G401.6 (cell line): ENCODE data around the gene FAM107B.
"Not testable (repeated sequence)": the region's sequence is repeated elsewhere in the genome, so short reads cannot be mapped to it uniquely, and the experiment has no call there.

ENCODE experiments used
- FAIRE-seq: peaks from 2 replicates; lab custom pipeline; 2012; peaks lifted over from hg19 to GRCh38; lab: Jason Lieb, UNC

Gene FAM107B

DNA sequence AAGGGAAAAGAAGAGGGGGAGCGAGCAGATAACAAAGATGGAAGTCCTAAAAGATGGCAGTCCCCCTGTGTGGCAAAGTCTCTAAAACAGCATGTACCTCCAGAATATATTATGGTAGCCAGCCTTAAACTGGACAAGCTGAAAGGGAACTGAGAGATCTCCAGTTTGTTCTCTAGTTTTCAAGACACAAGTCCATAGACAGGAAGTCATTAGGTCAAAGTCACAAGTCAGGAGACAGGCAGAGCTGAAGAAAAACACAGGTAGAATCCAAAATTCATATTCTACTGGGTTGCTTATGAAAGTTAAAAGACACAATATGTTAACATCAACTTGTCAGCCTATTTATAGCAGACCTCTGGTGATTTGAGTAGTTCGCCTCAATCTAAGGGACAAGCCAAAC lies 38.7 kb downstream of the FAM107B start:
- FAIRE-seq: no peak

DNA sequence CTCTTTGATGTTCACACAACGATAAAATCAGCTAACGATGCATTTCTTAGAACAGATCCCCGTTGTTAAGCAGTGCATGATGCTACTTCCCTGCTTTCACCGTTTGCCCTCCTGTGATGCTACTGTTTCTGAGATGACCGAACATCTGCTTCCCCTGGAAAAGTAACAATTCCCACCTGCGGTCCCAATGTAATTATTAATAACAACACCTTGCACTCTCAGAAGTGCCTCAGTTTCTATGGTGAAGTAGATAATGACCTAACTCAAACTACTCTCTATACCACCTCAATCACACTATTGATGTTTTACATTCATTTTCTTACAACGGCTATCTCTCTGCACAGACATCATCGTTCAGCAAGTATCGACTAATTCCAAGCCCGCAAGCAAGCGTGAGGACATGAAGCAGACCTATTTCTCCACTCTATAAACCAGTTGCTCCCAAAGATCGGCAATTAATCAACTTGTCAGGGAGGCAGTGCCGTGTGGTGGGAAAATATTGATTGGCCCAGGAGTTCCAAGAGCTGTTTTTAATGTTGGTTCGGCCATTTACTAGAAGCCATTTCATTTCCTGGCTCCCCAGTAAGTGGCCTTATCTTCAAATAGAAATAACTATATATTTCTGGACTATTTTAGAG lies 42.7 kb downstream of the FAM107B start:
- FAIRE-seq: no peak

DNA sequence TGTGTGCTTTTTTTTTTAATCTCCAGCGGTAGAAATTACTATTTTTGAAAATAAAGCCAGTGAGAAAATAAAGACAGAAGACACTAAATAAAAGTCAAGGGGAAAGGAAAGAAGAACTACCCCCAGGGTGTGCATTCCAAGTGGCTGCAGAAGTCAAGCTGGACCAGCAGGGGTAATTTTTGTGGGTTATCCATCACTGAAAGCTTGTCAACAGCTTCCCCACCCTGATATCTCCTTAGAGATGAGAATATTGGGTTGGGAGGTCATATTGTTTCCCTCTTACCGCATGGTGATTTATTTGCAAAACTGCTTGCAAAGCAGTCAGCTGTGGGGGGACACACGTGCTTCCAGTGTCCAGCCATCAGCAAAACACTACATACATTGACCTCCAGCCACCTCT lies 46.4 kb downstream of the FAM107B start:
- no peak for FAIRE-seq

DNA sequence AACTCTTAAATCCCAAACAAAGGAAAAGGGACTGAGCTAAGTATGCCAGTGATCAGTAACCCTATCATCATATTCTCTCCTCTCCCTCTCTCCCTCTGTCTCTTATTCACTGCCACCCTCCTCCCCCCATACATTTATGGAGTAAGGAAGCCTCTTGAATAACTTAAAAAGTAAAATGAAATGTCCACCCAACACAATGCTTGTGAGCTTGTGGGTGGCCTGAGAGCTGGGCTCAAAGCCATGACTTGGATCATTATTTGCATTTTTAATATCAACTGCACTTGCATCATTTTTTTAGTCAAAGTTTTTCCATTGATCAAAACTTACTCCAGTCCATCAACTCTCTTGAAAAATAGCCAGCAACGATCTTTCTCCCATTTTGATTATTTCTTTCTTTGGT lies 46.8 kb downstream of the FAM107B start:
- no peak for FAIRE-seq

DNA sequence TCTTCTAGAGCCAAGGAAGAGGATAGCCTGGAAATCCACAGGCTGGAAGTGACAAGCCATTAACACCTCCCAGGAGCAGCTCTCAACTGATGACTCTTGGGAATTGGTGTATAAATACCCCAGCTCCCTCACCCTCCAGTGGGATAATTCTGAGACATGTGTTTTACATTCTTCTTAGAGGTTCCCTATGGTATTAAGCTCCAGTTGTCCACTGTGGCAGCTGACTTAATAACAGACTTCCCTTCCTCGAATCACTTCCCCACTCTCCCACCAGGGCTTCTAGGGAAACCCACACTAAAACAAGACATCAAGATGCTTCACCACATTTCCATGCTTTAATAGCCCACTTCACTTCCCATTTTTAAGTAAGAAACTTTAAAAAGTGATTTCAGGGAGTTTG lies 47.2 kb downstream of the FAM107B start:
- no peak for FAIRE-seq

DNA sequence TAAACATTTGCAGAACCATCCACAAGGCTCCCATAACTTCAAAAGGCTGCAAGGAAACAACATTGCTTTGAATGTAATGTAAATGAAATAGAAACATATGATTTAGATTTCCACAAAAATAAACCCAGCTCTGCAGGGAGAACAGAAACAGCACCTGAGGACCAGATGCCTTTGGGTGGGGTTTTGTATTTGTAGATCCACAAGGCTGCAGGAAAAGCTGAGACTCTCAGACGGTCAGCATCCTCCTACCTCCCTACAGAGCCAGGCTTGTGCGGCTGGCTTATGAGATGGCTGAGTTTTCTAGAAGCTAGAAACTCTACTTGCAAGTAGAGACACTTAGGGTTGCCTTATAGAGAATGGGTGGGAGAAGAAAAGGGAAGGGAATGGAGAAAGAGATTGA lies 49.8 kb downstream of the FAM107B start:
- no peak for FAIRE-seq

DNA sequence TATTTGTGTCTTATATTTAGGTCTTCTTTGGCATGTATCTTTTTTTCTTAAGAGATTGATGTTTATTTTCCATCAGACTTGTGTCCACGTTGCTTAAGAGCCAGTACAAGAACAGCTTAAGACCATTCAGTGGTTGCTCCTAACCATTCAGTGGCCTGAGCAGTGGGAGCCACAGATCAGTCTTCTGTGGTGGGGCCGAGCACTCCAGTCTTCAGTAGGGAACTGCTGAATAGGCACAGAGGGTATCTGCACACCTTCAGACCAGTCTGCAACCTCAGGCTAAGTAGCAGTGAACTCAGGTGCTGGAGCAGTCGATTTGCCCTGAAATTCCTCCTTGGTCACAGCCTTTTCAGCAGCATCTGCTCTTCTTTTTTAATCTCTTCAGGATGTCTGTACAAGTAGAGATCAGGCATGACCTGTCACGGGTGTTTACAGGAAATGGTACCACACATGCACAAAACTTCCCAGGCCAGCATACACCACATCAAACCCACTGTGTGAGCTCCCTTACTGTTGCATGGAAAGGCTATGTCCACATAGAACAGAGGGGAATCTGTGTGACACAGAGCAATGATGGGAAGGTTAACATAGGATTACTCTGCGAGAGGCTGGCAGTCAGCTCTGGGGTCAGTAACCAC lies 51.5 kb downstream of the FAM107B start:
- no peak for FAIRE-seq

DNA sequence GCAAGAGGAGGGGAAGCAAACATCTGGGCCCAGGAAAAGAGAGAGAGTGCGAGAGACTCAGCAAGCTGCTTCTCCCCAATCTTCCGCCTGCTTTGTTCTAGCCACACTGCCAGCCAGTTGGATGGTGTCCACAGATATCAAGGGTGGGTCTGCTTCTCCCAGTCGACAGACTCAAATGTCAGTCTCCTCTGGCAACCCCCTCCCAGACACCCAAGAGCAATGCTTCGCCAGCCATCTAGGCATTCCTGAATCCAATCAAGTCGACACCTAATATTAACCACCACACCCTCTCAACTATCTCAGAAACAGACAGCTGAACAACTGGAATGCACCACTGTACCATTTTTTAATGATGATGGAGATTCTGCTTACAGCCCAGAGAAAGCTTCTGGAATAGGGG lies 57.1 kb downstream of the FAM107B start:
- FAIRE-seq: no peak

DNA sequence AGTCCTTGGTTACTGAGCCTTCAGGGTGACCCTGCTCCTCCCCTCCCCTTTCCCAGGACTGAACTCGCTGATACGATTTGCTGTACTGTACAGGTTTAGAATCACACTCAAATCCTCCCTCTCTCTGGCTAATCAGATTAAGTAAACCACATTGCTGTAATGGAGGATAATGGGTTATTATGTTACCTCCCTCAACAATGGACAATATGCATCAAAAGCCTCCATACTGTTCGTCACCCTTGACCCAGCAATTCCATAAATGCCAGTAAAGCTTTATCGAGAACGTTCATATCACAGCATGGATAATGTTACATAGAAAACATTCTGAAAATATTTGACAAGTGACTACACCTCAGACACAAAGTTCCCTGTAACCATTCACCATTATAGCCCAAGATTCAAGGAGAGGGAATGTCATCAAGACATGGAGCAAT lies 61.7 kb downstream of the FAM107B start:
- no peak for FAIRE-seq

DNA sequence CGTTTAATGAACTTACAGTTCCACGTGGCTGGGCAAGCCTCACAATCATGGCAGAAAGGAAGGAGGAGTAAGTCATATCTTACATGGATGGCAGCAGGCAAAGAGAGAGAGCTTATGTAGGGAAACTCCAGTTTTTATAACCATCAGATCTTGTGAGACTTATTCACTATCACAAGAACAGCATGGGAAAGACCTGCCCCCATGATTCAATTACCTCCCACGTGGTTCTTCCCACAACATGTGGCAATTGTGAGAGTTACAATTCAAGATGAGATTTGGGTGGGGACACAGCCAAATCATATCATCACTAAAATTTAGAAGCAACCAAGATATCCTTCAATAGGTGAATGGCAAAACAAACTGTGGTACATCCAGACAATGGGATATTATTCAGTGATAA lies 65.4 kb downstream of the FAM107B start:
- not testable (repeated sequence) for FAIRE-seq

DNA sequence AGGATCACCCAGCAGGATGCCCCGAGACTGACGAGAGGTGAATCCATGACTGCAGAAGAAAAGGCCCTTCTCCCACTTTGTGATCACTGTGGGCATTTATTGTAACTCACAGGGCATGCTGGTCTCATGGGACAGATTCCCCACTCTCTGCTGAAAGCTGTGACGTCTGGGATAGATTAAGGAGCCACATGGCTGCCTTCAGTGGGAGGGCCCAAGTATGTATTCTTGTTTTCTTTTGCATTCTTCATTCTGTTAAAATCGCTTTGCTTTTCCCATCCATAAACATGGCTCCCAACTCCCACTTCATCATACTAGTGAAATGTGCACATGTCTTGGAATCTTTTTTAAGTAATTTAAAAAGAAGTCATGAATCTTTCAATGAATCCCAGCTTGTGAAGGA lies 67.2 kb downstream of the FAM107B start:
- FAIRE-seq: no peak

DNA sequence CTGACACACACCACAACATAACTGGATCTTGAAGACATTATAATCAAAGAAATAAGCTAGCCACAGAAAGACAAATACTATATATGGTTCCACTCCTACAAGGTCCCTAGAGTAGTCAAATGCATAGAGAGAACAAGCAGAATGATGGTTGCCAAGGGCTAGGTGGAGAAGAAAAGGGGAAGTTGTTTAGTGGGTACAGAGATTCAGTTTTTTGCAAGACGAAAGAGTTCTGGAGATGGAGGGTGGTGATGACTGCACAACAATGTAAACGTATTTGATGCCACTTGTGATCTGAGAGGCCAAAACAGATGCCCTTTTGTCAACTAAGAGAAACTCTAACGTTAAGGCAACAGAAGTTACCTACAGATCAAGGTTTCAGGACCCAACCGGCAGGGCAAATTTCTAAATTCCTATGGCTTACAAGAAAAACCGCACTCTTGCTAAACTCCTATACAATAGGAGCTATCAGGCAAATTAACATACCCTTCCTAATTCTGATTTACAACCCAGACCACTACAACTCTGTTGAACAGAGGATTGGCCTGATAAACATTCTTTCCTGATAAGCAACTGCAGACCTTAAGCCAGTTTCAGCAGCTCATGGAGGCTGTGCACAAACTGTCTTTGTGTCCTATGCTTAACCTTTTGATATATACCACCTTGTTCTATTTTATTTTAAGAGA lies 69.0 kb downstream of the FAM107B start:
- no peak for FAIRE-seq

DNA sequence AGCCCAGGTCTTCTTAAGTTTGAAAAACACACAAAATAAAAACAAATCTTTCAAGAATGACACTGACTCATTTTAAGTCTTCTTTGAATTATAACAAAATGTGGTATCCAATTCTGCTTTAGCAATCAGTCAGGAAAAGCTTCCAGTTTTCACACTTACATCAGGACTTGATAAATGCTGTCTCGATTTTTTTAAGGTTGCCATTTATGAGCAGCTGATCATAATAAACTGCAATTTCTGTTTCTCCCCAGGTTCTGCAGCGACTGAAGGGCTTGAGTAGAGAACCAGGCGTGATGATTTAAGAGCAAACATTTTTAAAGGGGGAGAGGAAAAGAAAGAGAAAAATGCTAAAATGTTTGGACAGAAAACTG lies 71.1 kb downstream of the FAM107B start:
- no peak for FAIRE-seq

DNA sequence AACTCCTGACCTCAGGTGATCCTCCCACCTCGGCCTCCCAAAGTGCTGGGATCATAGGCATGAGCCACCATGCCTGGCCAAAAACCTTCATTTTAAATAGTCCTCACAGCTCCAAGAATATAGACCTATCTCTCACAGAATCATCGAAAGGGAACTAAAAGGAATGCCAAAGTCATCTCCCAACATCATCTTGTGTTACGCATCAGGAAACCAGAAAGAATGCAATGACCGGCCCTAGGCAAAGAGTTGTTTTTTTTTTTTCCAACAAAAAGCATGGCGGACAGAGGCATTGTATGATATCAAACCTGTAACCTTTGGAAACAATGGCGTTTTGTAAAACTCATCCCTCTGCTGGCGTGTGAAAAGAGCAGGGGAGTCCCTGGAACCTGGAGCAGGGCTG lies 73.2 kb downstream of the FAM107B start:
- no peak for FAIRE-seq

DNA sequence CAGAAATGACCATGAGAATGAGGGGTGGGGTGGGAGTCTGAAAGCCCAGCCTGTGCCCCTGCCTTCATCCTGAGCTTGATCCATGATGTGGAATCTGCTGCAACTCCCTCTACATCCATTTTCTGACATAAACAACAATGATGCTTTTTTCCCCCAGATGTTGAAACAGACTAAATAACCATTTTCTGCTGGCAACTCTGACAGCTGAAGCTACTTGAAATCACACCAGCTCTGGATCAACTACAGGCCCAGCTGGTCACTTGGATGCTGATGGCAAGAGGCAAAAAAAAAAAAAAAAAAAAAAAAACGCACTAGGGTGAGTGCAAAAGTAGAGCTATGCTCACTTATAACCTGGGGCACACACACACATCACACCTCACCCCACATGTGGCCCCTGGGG lies 74.2 kb downstream of the FAM107B start:
- no peak for FAIRE-seq

DNA sequence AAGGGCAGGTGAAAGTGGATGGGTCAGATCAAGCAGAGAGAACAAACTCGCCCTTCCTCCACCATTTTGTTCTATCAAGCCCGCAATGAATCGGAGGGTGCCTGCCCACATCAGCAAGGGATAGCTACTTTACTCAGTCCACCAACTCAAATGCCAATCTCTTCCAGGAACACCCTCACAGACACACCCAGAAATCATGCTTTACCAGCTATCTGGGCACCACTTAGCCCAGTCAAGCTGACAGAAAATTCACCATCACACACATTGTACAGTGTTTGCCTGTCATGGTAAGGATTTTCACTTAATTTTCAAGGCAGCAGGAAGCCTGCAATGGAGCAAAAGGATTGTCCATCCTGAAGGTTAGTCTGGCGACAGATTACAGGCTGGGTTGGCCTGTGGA lies 75.2 kb downstream of the FAM107B start:
- no peak for FAIRE-seq

DNA sequence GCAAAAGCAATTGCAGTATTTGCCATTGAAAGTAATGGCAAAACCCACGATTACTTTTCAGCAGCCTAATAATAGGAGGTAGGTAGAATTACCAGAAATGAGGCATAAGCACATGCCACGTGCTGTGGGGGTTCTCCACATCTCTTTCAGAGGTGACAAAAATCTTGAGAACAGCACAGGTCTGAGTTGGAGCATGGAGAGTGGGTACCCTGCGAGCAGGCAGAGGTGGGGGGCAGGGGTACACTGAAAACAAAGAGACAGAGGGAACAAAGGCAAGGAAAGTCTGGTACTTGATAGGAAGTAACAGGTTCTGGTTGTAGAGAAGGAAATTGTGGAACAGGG lies 75.9 kb downstream of the FAM107B start:
- FAIRE-seq: no peak

DNA sequence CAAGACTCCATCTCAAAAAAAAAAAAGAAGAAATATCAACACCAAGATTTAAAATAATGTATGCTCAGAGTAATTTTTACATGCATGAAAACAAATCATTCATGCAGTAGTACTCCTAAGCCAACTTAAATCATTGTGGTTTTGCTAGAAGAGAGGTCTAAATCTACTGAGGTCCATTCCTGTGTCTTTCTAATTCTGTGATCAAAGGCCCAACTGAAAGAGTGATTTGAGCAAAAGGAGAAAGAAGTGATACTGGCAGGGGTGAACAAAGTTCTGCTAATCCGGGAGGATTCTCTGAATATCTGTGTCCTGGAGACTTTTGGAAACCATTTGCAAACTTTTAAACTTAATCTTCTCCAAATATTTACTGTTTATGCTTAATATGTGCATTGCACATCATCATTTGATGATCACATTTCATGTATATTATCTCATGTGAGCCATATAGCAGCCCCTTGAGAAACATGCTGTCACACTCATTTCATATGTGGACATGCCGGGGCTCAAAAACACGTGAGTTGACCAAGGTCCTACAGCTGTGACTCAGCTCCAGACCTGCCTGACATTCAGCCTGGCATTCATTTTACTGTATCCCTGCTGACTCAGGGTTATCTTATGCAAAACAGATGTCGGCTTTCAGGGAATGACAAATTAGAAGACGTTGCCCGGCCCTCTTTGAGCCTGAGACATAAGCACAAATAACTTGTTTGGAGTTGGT lies 76.4 kb downstream of the FAM107B start:
- FAIRE-seq: no peak

DNA sequence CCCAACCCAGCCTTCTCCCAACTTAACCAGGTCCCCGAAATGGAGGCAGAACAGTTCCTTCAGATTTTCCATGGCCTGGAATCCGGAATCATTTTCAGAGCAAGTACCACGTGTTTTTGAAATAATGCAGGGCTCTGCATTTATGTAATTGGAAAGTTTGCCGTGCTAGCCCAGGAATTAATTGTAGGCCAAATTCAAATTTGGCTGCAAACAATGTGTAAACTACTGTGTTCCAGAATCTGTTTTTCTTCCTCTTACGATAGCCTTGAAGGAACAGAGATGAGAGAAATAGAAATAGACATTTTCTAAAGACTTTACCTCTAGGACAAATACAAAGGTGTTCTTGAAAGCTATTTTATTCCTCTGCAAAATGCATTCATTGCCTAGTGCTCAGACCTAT lies 77.4 kb downstream of the FAM107B start:
- no peak for FAIRE-seq

DNA sequence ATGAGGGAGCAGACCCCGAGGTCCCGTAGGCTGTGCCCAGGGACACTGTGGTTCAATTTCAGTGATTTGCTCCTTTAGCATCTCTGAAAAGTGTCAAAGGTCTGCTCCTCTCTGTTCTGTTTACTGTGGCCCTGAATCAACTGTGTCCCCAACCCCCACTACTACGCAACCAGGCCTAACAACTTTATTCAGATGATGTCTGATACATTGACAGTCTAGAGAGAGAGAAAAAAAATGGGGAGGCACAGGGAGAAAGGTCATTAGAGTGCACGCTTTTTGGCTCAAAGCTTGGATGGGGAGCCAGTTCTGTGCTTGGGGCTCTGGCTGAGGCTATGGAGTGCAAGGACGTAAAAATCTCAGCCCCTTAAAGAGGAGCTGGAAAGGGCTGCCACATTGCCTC lies 77.9 kb downstream of the FAM107B start:
- FAIRE-seq: no peak

DNA sequence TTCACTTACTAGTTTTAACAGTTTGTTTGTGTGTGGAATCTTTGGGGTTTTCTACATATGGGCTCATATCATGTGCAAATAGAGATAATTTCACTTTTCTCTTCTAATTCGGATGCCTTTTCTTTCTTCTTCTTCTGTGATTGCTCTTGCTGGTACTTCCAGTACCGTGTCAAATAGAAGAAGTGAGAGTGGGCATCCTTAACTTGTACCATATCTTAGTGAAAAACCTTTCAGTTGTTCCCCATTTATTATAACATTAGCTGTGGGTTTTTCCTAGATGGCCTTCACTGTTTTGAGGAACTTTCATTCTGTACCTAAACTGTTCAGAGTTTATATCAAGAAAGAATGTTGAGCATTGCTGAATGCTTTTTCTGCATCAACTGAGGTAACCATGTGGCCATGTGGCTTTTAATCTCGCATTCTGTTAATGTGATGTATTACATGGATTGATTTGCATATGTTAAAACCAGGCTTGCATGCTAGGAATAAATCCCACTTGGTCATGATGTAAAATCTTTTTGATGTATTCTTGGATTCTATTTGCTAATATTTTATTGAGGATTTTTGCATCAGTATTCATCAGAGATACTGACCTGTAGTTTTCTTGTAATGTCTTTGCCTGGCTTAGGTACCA lies 78.7 kb downstream of the FAM107B start:
- no peak for FAIRE-seq

DNA sequence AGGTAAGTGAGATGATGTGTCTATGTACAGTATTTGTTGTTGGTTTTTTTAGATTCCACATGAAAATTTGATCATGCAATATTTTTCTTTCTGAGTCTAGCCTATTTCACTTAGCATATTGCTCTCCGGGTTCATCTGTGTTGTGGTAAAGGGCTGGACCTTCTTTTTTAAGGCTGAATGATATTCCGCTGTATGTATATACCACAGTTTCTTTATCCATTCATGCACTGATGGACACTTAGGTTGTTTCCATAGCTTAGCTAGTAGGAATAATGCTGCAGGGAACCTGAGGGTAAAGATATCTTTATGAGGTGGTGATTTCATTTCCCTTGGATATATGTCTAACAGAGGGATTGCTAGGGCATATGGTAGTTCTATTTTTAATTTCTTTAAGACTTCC lies 80.8 kb downstream of the FAM107B start:
- FAIRE-seq: no peak
